HG02943 (cell line): ENCODE data around the gene GFOD1.

Source experiments
- ATAC-seq: cut with Tn5 transposase; IDR thresholded peaks from one replicate; pipeline ENCODE4 v1.9.1; 2021; ENCODE audit warnings: mild to moderate bottlenecking, low read depth, moderate library complexity; ENCODE audit not compliant: unreplicated experiment

GFOD1 gene

GRCh38 chr6:13367396-13367795 is 120.0 kb downstream of the GFOD1 start:
- ATAC-seq = no peak

DNA sequence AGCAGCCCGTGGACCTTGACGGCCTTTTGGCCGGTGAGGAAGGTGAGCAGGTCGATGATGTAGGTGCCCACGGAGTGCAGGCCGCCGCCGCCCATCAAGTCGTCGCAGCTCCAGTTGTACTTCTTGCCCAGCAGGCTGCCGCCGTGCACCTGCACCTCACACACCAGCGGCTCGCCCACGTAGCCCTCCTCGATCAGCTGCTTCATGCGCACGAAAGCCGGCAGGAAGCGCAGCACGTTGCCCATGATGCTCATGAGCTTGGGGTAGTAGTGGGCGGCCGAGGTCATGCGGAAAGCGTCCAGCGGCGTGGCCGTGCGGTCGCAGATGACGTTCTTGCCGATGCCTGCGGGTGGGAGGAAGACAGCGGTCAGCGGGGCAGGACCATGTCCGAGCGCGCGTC is 122.1 kb downstream of the GFOD1 start:
- ATAC-seq = no peak

- ATAC-seq = no peak
Observed at GRCh38 chr6:13364842-13365241, 122.6 kb downstream of the GFOD1 start.

- ATAC-seq = no peak
Observed at GRCh38 chr6:13362412-13362811, 125.0 kb downstream of the GFOD1 start.

GRCh38 chr6:13360671-13361540 is 126.5 kb downstream of the GFOD1 start:
- ATAC-seq = no peak

DNA sequence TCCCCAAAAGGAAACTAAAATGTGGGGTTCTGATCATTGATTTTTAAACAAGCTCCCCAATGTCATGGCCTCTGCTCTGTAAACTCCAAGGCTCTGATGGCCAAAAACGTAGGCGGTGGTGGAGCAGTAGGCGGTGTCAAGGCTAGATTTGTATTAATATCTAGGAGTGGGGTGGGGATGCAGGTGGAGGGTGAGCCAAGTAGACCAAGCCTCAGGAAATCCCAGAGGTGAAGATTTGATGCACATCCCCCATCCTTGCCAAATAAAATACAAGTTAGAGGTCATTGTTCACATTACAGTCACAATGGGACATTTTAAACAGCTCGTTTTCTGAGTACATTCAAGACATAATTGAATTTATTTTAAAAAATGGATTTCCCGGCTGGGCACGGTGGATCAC is 128.1 kb downstream of the GFOD1 start:
- ATAC-seq = no peak

GRCh38 chr6:13358511-13358910 is 128.9 kb downstream of the GFOD1 start:
- no peak for ATAC-seq

GRCh38 chr6:13357551-13358075 is 129.8 kb downstream of the GFOD1 start:
- no peak for ATAC-seq

GRCh38 chr6:13355999-13356785 is 131.2 kb downstream of the GFOD1 start:
- peak; percentile 88 for ATAC-seq

- peak; percentile 48 for ATAC-seq
Observed at GRCh38 chr6:13355043-13355945, 132.1 kb downstream of the GFOD1 start.

- ATAC-seq = no peak
Observed at GRCh38 chr6:13354331-13355042, 132.9 kb downstream of the GFOD1 start.

- ATAC-seq = no peak
Observed at GRCh38 chr6:13352165-13352564, 135.2 kb downstream of the GFOD1 start.

- ATAC-seq = no peak
Observed at GRCh38 chr6:13351271-13351670, 136.1 kb downstream of the GFOD1 start.

DNA sequence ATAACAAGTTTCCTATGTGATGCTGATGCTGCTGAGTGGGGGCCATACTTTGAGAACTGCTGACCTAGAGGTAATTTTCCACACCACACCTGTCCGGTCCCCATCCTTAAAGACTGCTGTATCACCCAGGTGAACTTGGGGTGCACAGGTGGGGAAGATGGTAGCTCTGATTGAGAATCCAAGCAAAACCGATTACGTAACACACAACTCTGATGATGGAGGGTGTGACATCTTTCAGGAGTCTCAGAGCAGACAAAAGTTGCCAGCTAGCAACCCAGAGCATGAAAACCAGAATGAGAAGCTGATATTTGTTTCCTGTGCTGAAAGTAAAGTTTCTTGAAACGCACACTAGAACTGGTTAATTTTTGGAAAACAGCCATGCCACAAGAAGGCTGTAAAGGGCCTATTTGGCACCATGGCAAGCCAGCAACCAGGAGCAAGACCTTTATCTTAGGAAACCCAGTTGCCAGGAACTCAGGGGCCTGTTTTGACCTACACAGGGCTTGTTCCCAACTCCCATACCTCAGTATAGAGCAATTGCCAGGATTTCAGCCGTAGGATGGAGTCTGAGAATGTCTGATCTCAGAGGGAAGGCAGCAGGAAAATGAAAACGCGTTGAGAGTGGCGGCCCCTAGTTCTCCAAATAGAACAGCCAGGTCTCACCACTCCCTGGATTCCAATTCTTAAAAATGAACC is 137.4 kb downstream of the GFOD1 start:
- no peak for ATAC-seq

GRCh38 chr6:13348334-13349113 is 138.9 kb downstream of the GFOD1 start:
- ATAC-seq = no peak

DNA sequence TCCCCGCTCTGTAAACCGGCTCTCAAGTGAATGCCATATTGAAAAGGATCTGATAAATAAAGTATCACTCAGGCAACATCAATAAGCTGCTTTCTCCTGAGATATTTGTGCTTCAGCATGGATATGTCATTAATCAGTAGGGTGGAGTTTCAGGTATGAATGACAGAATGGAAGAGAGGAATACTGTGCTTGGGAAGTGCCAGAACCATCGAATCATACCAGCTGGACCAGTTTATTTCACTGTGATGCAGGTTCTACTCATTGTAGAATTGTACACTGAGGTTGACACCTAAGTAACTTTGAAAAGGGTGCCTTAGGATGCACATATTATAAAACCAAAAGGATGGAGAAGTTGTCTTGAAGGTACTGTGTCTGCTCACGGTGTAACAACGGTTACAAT is 141.2 kb downstream of the GFOD1 start:
- no peak for ATAC-seq

- ATAC-seq = no peak
Observed at GRCh38 chr6:13342414-13343019, 144.9 kb downstream of the GFOD1 start.
